Measurements from ENCODE around the gene EFCAB11. TPM values are rescaled to one million over a fixed set of nuclear protein-coding genes. Genes with fewer than 3 reads are reported as not detected.

Gene EFCAB11
- total RNA-seq, 4 donors from 2014 or later: 4.1 to 21.0 (median 5.6) TPM; not detected in 1

DNA sequence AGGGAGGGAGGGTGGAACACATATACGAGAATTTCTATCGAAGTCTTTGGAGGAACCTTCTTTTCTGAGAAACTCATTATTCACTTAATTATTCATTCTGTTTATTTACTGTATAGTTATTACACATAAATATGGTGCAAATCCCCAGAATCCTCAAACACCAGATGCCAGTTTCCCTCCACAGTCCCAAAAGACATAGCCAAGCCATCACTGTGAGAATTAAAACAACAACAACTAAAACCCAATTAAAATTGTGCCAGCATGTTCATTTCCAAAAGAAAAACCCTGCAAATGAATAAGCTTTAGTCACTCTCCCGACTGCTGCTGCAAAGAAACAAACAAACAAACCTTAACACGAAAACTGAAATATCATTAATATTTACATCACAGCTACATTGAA lies 173.5 kb downstream of the EFCAB11 start:
- Histone ChIP-seq H3K9me3 (no peaks in the 10 kb centered on the region), H3K4me1 (no peaks in the 10 kb centered on the region), H3K27ac (no peak overlapping the region), H3K36me3 (no peaks in the 10 kb centered on the region), H3K27me3 (no peaks in the 10 kb centered on the region), H3K4me3 (no peak overlapping the region)
- no peak for TF ChIP-seq POLR2A (IDR thresholded peaks at IDR 0.05)
- TF ChIP-seq, protein P1, sequence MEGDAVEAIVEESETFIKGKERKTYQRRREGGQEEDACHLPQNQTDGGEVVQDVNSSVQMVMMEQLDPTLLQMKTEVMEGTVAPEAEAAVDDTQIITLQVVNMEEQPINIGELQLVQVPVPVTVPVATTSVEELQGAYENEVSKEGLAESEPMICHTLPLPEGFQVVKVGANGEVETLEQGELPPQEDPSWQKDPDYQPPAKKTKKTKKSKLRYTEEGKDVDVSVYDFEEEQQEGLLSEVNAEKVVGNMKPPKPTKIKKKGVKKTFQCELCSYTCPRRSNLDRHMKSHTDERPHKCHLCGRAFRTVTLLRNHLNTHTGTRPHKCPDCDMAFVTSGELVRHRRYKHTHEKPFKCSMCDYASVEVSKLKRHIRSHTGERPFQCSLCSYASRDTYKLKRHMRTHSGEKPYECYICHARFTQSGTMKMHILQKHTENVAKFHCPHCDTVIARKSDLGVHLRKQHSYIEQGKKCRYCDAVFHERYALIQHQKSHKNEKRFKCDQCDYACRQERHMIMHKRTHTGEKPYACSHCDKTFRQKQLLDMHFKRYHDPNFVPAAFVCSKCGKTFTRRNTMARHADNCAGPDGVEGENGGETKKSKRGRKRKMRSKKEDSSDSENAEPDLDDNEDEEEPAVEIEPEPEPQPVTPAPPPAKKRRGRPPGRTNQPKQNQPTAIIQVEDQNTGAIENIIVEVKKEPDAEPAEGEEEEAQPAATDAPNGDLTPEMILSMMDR (IDR thresholded peaks at IDR 0.05): no peak
- DNase-seq: no peak
- intact Hi-C loops (cut with DNase I; ENCODE audit: low total_unique reads): no loop called here

DNA sequence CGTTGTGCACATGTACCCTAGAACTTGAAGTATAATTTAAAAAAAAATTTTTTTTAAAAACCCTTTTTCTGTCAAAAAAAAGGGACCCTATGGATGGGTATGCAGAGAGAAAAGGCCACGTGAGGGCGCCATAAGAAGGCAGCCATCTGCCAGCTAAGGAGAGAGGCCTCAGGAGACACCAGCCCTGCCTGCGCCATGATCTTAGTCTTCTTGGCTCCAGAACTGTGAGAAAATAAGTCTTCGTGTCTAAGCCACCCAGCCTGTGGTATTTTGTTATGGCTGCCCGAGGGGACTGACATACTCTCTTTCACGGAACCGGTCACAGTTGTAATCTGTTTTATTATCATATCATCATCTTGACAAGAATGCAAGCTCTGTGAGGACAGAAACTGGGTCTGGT lies 174.8 kb downstream of the EFCAB11 start:
- no peak for DNase-seq
- intact Hi-C loops (cut with DNase I; ENCODE audit: low total_unique reads): no loop called here
- TF ChIP-seq POLR2A (IDR thresholded peaks at IDR 0.05): no peak
- TF ChIP-seq, protein P1 (IDR thresholded peaks at IDR 0.05): no peak
- H3K36me3 ChIP-seq: no peaks in the 10 kb centered on the region
- H3K4me1 ChIP-seq: no peaks in the 10 kb centered on the region
- H3K9me3 ChIP-seq: no peaks in the 10 kb centered on the region
- H3K27me3 ChIP-seq: no peaks in the 10 kb centered on the region
- no peak overlapping the region for H3K27ac ChIP-seq
- H3K4me3 ChIP-seq: no peak overlapping the region

DNA sequence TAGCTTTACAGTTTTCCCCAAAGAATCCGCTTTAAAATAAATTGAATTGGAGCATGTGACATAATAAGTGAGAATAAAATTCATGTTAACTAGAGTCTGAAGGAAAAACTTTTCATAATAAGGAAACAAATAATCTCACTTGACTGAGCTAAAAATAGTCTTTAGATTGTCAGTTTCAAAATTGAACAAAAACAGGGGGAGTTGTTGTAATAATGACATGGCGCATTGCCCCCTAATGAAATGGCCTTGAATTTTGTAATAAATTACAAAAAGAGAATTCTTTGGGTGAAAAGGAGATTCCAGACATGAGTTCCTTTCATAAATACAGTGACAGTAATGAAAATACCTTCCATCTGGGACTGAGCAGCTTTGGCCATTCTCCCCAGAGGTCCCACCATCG lies 178.6 kb downstream of the EFCAB11 start:
- no peaks in the 10 kb centered on the region for H3K4me1 ChIP-seq
- intact Hi-C loops (cut with DNase I; ENCODE audit: low total_unique reads): no loop called here
- DNase-seq: no peak
- no peak overlapping the region for H3K27ac ChIP-seq
- H3K4me3 ChIP-seq: no peak overlapping the region
- no peaks in the 10 kb centered on the region for H3K9me3 ChIP-seq
- H3K36me3 ChIP-seq: no peaks in the 10 kb centered on the region
- TF ChIP-seq, protein P1 (IDR thresholded peaks at IDR 0.05): no peak
- TF ChIP-seq POLR2A (IDR thresholded peaks at IDR 0.05): no peak
- no peaks in the 10 kb centered on the region for H3K27me3 ChIP-seq

- H3K36me3 ChIP-seq: no peaks in the 10 kb centered on the region
Measured at GRCh38 chr14:89775151-89775550, 179.4 kb downstream of the EFCAB11 start.

DNA sequence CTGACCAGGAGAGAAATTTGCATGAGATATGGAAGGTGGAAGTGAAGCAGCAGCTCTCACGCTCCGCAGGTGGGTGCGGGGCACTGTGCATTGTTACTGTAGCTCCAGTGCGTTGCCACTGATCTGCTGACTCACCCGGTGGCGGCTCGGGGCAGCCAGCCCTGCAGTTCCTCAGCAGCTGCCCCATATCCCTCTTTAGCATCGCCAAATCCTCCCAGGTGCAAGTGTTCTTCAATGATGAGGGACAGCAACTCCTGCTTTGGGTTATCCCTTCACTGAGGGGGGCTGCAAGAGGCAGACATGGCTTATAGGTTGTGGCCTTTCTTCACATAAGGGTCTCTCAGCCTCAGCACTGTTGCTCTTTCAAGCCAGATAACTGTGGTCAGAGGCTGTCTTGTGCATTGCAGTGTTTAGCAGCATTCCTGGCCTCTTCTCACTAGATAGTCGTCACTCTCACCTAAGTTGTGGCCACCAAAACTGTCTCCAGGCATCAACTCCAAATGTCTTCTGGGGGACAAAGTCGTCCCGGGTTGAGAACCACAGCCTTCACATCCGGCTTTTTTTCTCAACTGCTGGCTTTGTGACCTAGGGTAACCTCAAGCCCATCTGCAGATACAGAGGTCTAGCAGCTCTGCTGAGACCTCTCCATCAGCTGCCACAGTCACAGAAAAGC lies 180.8 kb downstream of the EFCAB11 start:
- TF ChIP-seq, protein P1 (IDR thresholded peaks at IDR 0.05): no peak
- no peak for TF ChIP-seq POLR2A (IDR thresholded peaks at IDR 0.05)
- H3K9me3 ChIP-seq: no peaks in the 10 kb centered on the region
- no peaks in the 10 kb centered on the region for H3K4me1 ChIP-seq
- no peaks in the 10 kb centered on the region for H3K27me3 ChIP-seq
- intact Hi-C loops (cut with DNase I; ENCODE audit: low total_unique reads): no loop called here
- no peaks in the 10 kb centered on the region for H3K36me3 ChIP-seq
- H3K27ac ChIP-seq: no peak overlapping the region
- H3K4me3 ChIP-seq: no peak overlapping the region
- no peak for DNase-seq

More at GRCh38 chr14:89775151-89775550, 179.4 kb downstream of the EFCAB11 start:
- Histone ChIP-seq H3K4me1 (no peaks in the 10 kb centered on the region), H3K27ac (no peak overlapping the region), H3K27me3 (no peaks in the 10 kb centered on the region), H3K9me3 (no peaks in the 10 kb centered on the region), H3K4me3 (no peak overlapping the region)
- TF ChIP-seq, protein P1 (IDR thresholded peaks at IDR 0.05): no peak
- no peak for TF ChIP-seq POLR2A (IDR thresholded peaks at IDR 0.05)
- DNase-seq: no peak
- intact Hi-C loops (cut with DNase I; ENCODE audit: low total_unique reads): no loop called here
